ENCODE measurements around the gene SSTR3. TPM values are rescaled to one million over a fixed set of nuclear protein-coding genes. Genes with fewer than 3 reads are reported as not detected.

Gene SSTR3
- total and polyA plus RNA-seq, 10 of the 15 experiments (the other 5 are each of a cell fraction or from before 2014, with no cell fraction given) = 0.03 to 4.5 (median 2.4) TPM

DNA sequence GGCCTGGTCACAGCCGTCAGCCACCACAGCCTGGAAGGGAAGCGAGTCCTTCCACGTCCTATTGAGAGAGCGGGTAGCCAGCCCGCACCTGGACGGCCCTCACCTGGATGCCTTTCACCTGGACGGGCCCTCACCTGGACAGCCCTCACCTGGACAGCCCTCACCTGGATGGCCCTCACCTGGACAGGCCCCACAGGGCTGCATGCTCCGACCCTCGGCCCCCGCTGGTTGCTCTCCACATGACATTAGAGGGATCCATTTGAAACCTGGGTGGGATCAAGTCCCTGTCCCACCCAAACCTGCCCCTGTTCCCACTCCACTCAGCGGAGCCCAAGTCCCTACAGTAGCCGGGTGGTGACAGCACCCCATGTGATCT, 27.9 kb downstream of the SSTR3 start:
- 72% methylated on average over 12 of the region's 12 CpGs for WGBS (ENCODE audit: insufficient coverage, insufficient replicate concordance, low lambda C conversion rate, missing lambda C conversion rate)
- Histone ChIP-seq H3K27ac (ENCODE audit: control insufficient read depth, insufficient read depth) (no peak overlapping the region), H3K27me3 (replicated peaks in 1 of 2; ENCODE audit: control insufficient read depth in 2 of 2, insufficient read depth in 2 of 2, low read length in 1 of 2) (no peaks in the 10 kb centered on the region), H3K36me3 (ENCODE audit: control insufficient read depth in 2 of 2, insufficient read depth in 2 of 2, low read length in 1 of 2) (no peaks in the 10 kb centered on the region), H2AFZ (ENCODE audit: control insufficient read depth, low read depth, low read length) (no peak overlapping the region), H3K9me3 (replicated peaks; ENCODE audit: control insufficient read depth, insufficient read depth, low read length) (no peaks in the 10 kb centered on the region), H3K4me1 (ENCODE audit: control insufficient read depth, insufficient read depth, low read length) (no peaks in the 10 kb centered on the region), H3K9ac (ENCODE audit: control insufficient read depth, insufficient read depth, low read length) (no peak overlapping the region), H3K79me2 (ENCODE audit: control insufficient read depth, insufficient read depth, low read length) (no peaks in the 10 kb centered on the region), H3K4me2 (ENCODE audit: control insufficient read depth, insufficient read depth) (no peak overlapping the region), H4K20me1 (ENCODE audit: control insufficient read depth, insufficient read depth) (no peaks in the 10 kb centered on the region), H3K4me3 (no peak overlapping the region)
- DNase-seq (ENCODE audit: low read depth, low spot score) (no peak), FAIRE-seq (no peak), ATAC-seq (no peak)
- no peak for TF ChIP-seq ZZZ3 (IDR thresholded peaks at IDR 0.05; ENCODE audit: control insufficient read depth, insufficient read length, low read depth)
- TF ChIP-seq RUNX3 (IDR thresholded peaks at IDR 0.05; ENCODE audit: low read length) = no peak
- no peak for TF ChIP-seq STAT3 (IDR thresholded peaks at IDR 0.05; ENCODE audit: low read depth, low read length)
- TF ChIP-seq GATAD2B (conservative IDR thresholded peaks at IDR 0.05; ENCODE audit: low read depth) = no peak
- no peak for TF ChIP-seq SREBF2 (IDR thresholded peaks at IDR 0.05; ENCODE audit: low read length)
- TF ChIP-seq POU2F2 (IDR thresholded peaks at IDR 0.05; ENCODE audit: borderline replicate concordance, low read depth, low read length) = no peak
- TF ChIP-seq SIN3A (IDR thresholded peaks at IDR 0.05; ENCODE audit: low read depth, low read length) = no peak
- TF ChIP-seq, protein P1, sequence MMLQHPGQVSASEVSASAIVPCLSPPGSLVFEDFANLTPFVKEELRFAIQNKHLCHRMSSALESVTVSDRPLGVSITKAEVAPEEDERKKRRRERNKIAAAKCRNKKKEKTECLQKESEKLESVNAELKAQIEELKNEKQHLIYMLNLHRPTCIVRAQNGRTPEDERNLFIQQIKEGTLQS (IDR thresholded peaks at IDR 0.05; ENCODE audit: borderline replicate concordance, extremely low read depth, low read depth, low read length) = no peak
- TF ChIP-seq PAX8 (IDR thresholded peaks at IDR 0.05) = no peak
- TF ChIP-seq ESRRA (IDR thresholded peaks at IDR 0.05; ENCODE audit: low read length) = no peak
- TF ChIP-seq, protein P2, sequence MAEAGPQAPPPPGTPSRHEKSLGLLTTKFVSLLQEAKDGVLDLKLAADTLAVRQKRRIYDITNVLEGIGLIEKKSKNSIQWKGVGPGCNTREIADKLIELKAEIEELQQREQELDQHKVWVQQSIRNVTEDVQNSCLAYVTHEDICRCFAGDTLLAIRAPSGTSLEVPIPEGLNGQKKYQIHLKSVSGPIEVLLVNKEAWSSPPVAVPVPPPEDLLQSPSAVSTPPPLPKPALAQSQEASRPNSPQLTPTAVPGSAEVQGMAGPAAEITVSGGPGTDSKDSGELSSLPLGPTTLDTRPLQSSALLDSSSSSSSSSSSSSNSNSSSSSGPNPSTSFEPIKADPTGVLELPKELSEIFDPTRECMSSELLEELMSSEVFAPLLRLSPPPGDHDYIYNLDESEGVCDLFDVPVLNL (IDR thresholded peaks at IDR 0.05; ENCODE audit: low read depth, low read length) = no peak
- TF ChIP-seq FOS (IDR thresholded peaks at IDR 0.05; ENCODE audit: borderline replicate concordance, extremely low read depth, insufficient read length) = no peak
- no peak for TF ChIP-seq EED (IDR thresholded peaks at IDR 0.05; ENCODE audit: low read depth)
- TF ChIP-seq BHLHE40 (IDR thresholded peaks at IDR 0.05; ENCODE audit: borderline replicate concordance in 1 of 2, low read depth in 2 of 2, low read length in 1 of 2) = no peak
- TF ChIP-seq, protein P3, sequence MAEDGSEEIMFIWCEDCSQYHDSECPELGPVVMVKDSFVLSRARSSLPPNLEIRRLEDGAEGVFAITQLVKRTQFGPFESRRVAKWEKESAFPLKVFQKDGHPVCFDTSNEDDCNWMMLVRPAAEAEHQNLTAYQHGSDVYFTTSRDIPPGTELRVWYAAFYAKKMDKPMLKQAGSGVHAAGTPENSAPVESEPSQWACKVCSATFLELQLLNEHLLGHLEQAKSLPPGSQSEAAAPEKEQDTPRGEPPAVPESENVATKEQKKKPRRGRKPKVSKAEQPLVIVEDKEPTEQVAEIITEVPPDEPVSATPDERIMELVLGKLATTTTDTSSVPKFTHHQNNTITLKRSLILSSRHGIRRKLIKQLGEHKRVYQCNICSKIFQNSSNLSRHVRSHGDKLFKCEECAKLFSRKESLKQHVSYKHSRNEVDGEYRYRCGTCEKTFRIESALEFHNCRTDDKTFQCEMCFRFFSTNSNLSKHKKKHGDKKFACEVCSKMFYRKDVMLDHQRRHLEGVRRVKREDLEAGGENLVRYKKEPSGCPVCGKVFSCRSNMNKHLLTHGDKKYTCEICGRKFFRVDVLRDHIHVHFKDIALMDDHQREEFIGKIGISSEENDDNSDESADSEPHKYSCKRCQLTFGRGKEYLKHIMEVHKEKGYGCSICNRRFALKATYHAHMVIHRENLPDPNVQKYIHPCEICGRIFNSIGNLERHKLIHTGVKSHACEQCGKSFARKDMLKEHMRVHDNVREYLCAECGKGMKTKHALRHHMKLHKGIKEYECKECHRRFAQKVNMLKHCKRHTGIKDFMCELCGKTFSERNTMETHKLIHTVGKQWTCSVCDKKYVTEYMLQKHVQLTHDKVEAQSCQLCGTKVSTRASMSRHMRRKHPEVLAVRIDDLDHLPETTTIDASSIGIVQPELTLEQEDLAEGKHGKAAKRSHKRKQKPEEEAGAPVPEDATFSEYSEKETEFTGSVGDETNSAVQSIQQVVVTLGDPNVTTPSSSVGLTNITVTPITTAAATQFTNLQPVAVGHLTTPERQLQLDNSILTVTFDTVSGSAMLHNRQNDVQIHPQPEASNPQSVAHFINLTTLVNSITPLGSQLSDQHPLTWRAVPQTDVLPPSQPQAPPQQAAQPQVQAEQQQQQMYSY (CRISPR knock-in tag; IDR thresholded peaks at IDR 0.05) = no peak
- no peak for TF ChIP-seq SREBF1 (IDR thresholded peaks at IDR 0.05; ENCODE audit: low read length)
- no peak for TF ChIP-seq TCF7 (IDR thresholded peaks at IDR 0.05; ENCODE audit: borderline replicate concordance)
- TF ChIP-seq, protein P4, sequence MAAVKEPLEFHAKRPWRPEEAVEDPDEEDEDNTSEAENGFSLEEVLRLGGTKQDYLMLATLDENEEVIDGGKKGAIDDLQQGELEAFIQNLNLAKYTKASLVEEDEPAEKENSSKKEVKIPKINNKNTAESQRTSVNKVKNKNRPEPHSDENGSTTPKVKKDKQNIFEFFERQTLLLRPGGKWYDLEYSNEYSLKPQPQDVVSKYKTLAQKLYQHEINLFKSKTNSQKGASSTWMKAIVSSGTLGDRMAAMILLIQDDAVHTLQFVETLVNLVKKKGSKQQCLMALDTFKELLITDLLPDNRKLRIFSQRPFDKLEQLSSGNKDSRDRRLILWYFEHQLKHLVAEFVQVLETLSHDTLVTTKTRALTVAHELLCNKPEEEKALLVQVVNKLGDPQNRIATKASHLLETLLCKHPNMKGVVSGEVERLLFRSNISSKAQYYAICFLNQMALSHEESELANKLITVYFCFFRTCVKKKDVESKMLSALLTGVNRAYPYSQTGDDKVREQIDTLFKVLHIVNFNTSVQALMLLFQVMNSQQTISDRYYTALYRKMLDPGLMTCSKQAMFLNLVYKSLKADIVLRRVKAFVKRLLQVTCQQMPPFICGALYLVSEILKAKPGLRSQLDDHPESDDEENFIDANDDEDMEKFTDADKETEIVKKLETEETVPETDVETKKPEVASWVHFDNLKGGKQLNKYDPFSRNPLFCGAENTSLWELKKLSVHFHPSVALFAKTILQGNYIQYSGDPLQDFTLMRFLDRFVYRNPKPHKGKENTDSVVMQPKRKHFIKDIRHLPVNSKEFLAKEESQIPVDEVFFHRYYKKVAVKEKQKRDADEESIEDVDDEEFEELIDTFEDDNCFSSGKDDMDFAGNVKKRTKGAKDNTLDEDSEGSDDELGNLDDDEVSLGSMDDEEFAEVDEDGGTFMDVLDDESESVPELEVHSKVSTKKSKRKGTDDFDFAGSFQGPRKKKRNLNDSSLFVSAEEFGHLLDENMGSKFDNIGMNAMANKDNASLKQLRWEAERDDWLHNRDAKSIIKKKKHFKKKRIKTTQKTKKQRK (IDR thresholded peaks at IDR 0.05; ENCODE audit: low read depth, low read length) = no peak
- CTCF ChIA-PET = interaction anchor here (0.8 to 1.7 kb wide), 4 partner anchors 16 to 181 kb away, joined by 3 to 7 read pairs (median 3); no protein-coding TSS in a partner anchor
- SMC1A ChIA-PET (ENCODE audit: uncharacterized antibody, unreplicated experiment) = interaction anchor here (0.7 to 1.7 kb wide), 5 partner anchors 9 to 140 kb away, joined by 3 to 7 read pairs (median 4); no protein-coding TSS in a partner anchor
- no TSS peak for BruUV-seq (replicated peaks)
- intact Hi-C loops (cut with micrococcal nuclease; ENCODE audit: unreplicated experiment) (no loop called here), in situ Hi-C loops (cut with MboI) (no loop called here)
- RAD21 ChIA-PET (ENCODE audit: unreplicated experiment) = interaction anchor here (1.5 kb wide), 2 partner anchors 21 to 138 kb away, joined by 3 to 6 read pairs; no protein-coding TSS in a partner anchor
- POLR2A ChIA-PET = interaction anchor here (1.8 kb wide), 1 partner anchor 10 kb away, joined by 5 read pairs; no protein-coding TSS in a partner anchor

All from GM12878 (cell line).